Ascending aorta (tissue), 2 donors: ENCODE data around the gene CMPK1. TPM values are rescaled to one million over a fixed set of nuclear protein-coding genes. Genes with fewer than 3 reads are reported as not detected.

Experiments
- DNase-seq, 2 donors: peaks; one replicate each; pipeline ENCODE4 v3.0.0-alpha.2; 2019; ENCODE audit warnings: low spot score in 2 of 2
- H3K27ac ChIP-seq, 2 donors: fragments of 200-600 bp; sonication (generic); one replicate each; pipeline ENCODE4 v1.5.1; 2016 to 2017; ENCODE audit warnings: mild to moderate bottlenecking in 1 of 2
- H3K27me3 ChIP-seq: fragments of 200-600 bp; sonication (generic); one replicate; pipeline ENCODE4 v1.5.1; 2017
- H3K36me3 ChIP-seq, 2 donors: fragments of 200-600 bp; sonication (generic); one replicate each; pipeline ENCODE4 v1.5.1; 2016
- H3K4me1 ChIP-seq, 2 donors: fragments of 200-600 bp; sonication (generic); one replicate each; pipeline ENCODE4 v1.5.1; 2016 to 2017; ENCODE audit warnings: mild to moderate bottlenecking in 1 of 2
- H3K4me3 ChIP-seq, 2 donors: fragments of 200-600 bp; sonication (generic); one replicate each; pipeline ENCODE4 v1.5.1; 2016 to 2017; ENCODE audit warnings: mild to moderate bottlenecking in 1 of 2
- H3K9me3 ChIP-seq, 2 donors: fragments of 200-600 bp; sonication (generic); one replicate each; pipeline ENCODE4 v1.5.1; 2016
- intact Hi-C: fragments of 100-400 bp; cut with DNase I; formaldehyde crosslinking; loops from one replicate; pipeline ENCODE4 v1.15.1; 2023
- total RNA-seq: library from RNA; depleted of rRNA; stranded (reverse); fragments of >200 nt; gene quantifications from one replicate; pipeline ENCODE4 v1.1.0, GENCODE V29; 2016
- TF ChIP-seq, protein P1 (sequence below), 3 experiments: fragments of 200-600 bp in 2 of 3; fragments of 450-650 bp in 1 of 3; sonication (generic) in 2 of 3; IDR thresholded peaks; one replicate each; pipeline ENCODE4 v1.5.1; 2016 to 2019; ENCODE audit warnings: antibody characterized with exemption in 3 of 3, mild to moderate bottlenecking in 1 of 3, moderate library complexity in 1 of 3

CMPK1 gene
- total RNA-seq, 1 donor from 2014 or later = 52.5 TPM

DNA sequence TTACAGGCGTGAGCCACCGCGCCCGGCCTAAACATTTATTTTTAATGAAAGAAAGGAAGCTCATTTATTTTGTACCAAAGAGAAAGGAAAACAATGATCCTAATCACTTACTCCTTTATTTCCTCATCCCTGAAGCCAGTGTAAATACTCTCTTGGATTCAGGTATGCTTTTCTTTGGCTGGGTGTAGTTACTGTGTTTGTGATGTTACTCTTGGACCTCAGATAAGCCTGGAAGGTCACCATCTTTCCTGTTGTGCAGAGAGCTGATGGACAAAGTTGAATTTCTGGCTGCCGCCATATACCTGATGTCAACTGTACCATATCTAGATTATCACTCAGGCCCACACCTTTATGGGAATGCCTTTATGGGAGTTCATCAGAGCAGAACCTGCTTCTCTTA lies 47.1 kb downstream of the CMPK1 start:
- TF ChIP-seq, protein P1, sequence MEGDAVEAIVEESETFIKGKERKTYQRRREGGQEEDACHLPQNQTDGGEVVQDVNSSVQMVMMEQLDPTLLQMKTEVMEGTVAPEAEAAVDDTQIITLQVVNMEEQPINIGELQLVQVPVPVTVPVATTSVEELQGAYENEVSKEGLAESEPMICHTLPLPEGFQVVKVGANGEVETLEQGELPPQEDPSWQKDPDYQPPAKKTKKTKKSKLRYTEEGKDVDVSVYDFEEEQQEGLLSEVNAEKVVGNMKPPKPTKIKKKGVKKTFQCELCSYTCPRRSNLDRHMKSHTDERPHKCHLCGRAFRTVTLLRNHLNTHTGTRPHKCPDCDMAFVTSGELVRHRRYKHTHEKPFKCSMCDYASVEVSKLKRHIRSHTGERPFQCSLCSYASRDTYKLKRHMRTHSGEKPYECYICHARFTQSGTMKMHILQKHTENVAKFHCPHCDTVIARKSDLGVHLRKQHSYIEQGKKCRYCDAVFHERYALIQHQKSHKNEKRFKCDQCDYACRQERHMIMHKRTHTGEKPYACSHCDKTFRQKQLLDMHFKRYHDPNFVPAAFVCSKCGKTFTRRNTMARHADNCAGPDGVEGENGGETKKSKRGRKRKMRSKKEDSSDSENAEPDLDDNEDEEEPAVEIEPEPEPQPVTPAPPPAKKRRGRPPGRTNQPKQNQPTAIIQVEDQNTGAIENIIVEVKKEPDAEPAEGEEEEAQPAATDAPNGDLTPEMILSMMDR (IDR thresholded peaks at IDR 0.05) = no peak
- Histone ChIP-seq H3K36me3 (peaks cover 12 to 15% of the 10 kb centered on the region in 2 donors), H3K27ac (no peak overlapping the region), H3K9me3 (no peaks in the 10 kb centered on the region), H3K4me3 (no peak overlapping the region), H3K4me1 (no peaks in the 10 kb centered on the region), H3K27me3 (no peaks in the 10 kb centered on the region)
- intact Hi-C loops = no loop called here
- no peak for DNase-seq

- no peaks in the 10 kb centered on the region for H3K27me3 ChIP-seq
- no peaks in the 10 kb centered on the region for H3K4me1 ChIP-seq
- H3K4me3 ChIP-seq = no peak overlapping the region
- intact Hi-C loops = no loop called here
- no peaks in the 10 kb centered on the region for H3K9me3 ChIP-seq
- DNase-seq = no peak
- TF ChIP-seq, protein P1 (IDR thresholded peaks at IDR 0.05) = no peak
- H3K27ac ChIP-seq = no peak overlapping the region
- peaks cover 9 to 11% of the 10 kb centered on the region in 2 donors for H3K36me3 ChIP-seq
Measured at GRCh38 chr1:47382399-47382983, 48.9 kb downstream of the CMPK1 start.

- no peak overlapping the region for H3K27ac ChIP-seq
- no peaks in the 10 kb centered on the region for H3K4me1 ChIP-seq
- no peaks in the 10 kb centered on the region for H3K27me3 ChIP-seq
- intact Hi-C loops = no loop called here
- no peaks in the 10 kb centered on the region for H3K9me3 ChIP-seq
- TF ChIP-seq, protein P1 (IDR thresholded peaks at IDR 0.05) = no peak
- no peak for DNase-seq
- H3K36me3 ChIP-seq = peaks cover 0 to 9% of the 10 kb centered on the region in 2 donors
- no peak overlapping the region for H3K4me3 ChIP-seq
Measured at GRCh38 chr1:47384083-47384482, 50.5 kb downstream of the CMPK1 start.

DNA sequence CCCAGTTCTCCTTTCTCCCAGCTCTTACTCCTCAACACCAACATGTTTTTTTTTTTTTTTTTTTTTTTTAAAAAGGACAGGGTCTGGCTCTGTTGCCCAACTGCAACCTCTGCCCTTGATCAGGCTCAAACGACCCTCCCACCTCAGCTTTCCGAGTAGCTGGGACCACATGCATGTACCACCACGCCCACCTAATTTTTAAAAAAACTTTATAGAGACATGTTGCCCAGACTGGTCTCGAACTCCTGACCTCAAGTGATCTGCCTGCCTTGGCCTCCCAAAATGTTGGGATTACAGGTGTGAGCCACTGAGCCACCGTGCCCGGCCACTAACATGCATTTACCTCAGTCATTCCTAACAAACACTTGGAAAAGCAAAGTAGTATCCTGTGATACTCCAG lies 51.4 kb downstream of the CMPK1 start:
- DNase-seq = no peak
- no peaks in the 10 kb centered on the region for H3K9me3 ChIP-seq
- H3K36me3 ChIP-seq = no peaks in the 10 kb centered on the region
- intact Hi-C loops = no loop called here
- no peaks in the 10 kb centered on the region for H3K4me1 ChIP-seq
- no peak overlapping the region for H3K4me3 ChIP-seq
- H3K27ac ChIP-seq = no peak overlapping the region
- TF ChIP-seq, protein P1 (IDR thresholded peaks at IDR 0.05) = no peak
- H3K27me3 ChIP-seq = no peaks in the 10 kb centered on the region

DNA sequence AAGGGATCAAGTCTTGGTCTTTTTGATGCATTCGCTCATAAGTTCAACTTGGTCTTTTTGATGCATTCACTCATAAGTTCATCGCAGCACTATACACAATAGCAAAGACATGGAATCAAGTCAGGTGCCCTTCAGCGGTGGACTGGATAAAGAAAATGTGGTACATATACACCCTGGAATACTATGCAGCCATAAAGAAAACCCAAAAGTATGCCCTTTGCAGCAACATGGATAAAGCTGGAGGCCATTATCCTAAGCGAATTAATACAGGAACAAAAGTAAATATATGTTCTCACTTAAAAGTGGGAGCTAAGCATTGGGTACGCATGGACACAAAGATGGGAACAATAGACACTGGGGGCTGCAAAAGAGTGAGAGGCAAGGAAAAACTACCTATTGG lies 52.7 kb downstream of the CMPK1 start:
- TF ChIP-seq, protein P1 (IDR thresholded peaks at IDR 0.05) = no peak
- Histone ChIP-seq H3K4me3 (no peak overlapping the region), H3K9me3 (no peaks in the 10 kb centered on the region), H3K36me3 (no peaks in the 10 kb centered on the region), H3K27ac (no peak overlapping the region), H3K4me1 (no peaks in the 10 kb centered on the region), H3K27me3 (no peaks in the 10 kb centered on the region)
- intact Hi-C loops = no loop called here
- DNase-seq = no peak
